ENCODE measurements around the gene SIRT6. TPM values are rescaled to one million over a fixed set of nuclear protein-coding genes. Genes with fewer than 3 reads are reported as not detected.
A peak's percentile ranks its signal among the peaks of the same experiment; 100 is the strongest.

SIRT6 gene
- total and polyA plus RNA-seq, 2 donors from 2014 or later = 27.0 to 27.3 TPM

DNA sequence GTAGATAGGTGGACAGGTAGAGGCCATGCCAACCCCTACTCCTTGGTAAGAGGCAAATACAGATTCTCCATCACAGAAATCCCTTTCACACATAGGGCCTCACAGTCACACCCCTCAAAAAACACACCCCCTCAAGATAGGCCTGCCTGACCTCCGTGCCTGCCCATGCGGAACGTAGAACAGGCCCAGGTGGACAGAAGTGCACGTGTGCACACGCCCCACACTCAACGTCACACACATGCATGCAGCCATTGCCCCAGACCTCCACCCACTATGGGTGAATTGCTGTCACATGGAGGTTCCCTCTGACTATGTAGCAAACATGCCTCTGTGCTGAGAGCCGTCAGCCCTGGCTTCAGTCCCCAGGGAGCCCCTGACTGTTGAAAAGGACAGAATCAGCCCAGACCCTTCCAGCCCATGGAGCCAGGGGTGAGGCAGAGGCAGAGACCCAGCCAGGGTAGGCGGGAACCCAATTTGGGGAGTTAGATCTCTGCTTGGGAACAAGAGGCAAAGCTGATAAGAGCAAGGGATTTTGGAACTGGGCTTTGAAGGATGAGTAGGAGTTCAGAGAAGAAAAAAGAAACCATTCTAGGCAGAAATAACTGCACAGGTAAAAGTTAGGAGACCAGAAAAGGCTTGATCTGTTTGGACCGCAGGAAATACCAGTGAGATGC, 3.2 kb upstream of the SIRT6 start:
- Histone ChIP-seq H3K9me3 (ENCODE audit: control insufficient read depth in 2 of 3, insufficient read depth in 1 of 3, low read length in 3 of 3) (no peaks in the 10 kb centered on the region), H3K4me1 (ENCODE audit: control insufficient read depth in 2 of 3, insufficient read depth in 2 of 3, low read depth in 1 of 3, low read length in 3 of 3) (peaks cover 0 to 12% (median 0%) of the 10 kb centered on the region in 3 donors), H3K27me3 (ENCODE audit: control insufficient read depth, insufficient read depth, low read length) (no peaks in the 10 kb centered on the region), H3K27ac (ENCODE audit: low read depth in 2 of 2, low read length in 2 of 2) (no peak overlapping the region), H3K9ac (ENCODE audit: low read length in 3 of 3) (no peak overlapping the region), H3K36me3 (ENCODE audit: control insufficient read depth in 2 of 3, insufficient read depth in 3 of 3, low read length in 3 of 3) (no peaks in the 10 kb centered on the region), H3K4me3 (ENCODE audit: low read length in 3 of 3) (no peak overlapping the region)
- intact Hi-C loops (cut with DNase I) = no loop called here
- no peak for DNase-seq
- no peak for FAIRE-seq
- TF ChIP-seq, protein P1, sequence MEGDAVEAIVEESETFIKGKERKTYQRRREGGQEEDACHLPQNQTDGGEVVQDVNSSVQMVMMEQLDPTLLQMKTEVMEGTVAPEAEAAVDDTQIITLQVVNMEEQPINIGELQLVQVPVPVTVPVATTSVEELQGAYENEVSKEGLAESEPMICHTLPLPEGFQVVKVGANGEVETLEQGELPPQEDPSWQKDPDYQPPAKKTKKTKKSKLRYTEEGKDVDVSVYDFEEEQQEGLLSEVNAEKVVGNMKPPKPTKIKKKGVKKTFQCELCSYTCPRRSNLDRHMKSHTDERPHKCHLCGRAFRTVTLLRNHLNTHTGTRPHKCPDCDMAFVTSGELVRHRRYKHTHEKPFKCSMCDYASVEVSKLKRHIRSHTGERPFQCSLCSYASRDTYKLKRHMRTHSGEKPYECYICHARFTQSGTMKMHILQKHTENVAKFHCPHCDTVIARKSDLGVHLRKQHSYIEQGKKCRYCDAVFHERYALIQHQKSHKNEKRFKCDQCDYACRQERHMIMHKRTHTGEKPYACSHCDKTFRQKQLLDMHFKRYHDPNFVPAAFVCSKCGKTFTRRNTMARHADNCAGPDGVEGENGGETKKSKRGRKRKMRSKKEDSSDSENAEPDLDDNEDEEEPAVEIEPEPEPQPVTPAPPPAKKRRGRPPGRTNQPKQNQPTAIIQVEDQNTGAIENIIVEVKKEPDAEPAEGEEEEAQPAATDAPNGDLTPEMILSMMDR (IDR thresholded peaks at IDR 0.05; ENCODE audit: borderline replicate concordance, extremely low read depth, insufficient read depth) = no peak

DNA sequence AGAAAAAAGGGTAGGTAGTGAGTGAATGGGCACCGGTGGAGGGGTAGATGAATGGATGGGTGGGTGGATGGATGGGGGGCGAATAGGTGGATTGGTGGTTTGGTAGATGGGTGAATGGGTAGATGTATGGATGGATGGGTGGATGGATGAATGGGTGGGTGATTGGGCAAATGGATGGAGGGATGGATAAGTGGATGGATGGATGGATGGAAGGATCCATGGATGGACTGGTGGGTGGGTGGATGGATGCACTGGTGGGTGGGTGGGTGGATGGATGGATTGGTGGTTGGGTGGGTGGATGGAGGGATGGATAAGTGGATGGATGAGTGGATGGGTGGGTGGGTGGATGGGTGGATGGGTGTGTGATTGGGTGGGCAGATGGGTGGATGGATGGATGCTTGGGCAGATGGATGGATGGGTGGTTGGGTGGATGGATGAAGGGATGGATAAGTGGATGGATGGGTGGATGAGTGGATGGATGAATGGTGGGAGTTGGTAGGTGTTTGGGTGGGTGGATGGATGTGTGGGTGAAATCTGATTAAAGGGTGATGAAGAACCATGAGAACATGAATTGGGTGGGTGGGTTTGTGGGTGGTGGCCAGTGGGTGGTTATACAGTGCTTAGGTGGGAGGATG, 2.5 kb upstream of the SIRT6 start:
- DNase-seq (no peak), FAIRE-seq (no peak)
- Histone ChIP-seq H3K4me3 (ENCODE audit: low read length in 3 of 3) (no peak overlapping the region), H3K9me3 (ENCODE audit: control insufficient read depth in 2 of 3, insufficient read depth in 1 of 3, low read length in 3 of 3) (no peaks in the 10 kb centered on the region), H3K36me3 (ENCODE audit: control insufficient read depth in 2 of 3, insufficient read depth in 3 of 3, low read length in 3 of 3) (no peaks in the 10 kb centered on the region), H3K9ac (ENCODE audit: low read length in 3 of 3) (no peak overlapping the region), H3K27ac (ENCODE audit: low read depth in 2 of 2, low read length in 2 of 2) (no peak overlapping the region), H3K27me3 (ENCODE audit: control insufficient read depth, insufficient read depth, low read length) (no peaks in the 10 kb centered on the region), H3K4me1 (ENCODE audit: control insufficient read depth in 2 of 3, insufficient read depth in 2 of 3, low read depth in 1 of 3, low read length in 3 of 3) (peaks cover 0 to 12% (median 0%) of the 10 kb centered on the region in 3 donors)
- intact Hi-C loops (cut with DNase I) = no loop called here
- TF ChIP-seq, protein P1 (IDR thresholded peaks at IDR 0.05; ENCODE audit: borderline replicate concordance, extremely low read depth, insufficient read depth) = no peak

DNA sequence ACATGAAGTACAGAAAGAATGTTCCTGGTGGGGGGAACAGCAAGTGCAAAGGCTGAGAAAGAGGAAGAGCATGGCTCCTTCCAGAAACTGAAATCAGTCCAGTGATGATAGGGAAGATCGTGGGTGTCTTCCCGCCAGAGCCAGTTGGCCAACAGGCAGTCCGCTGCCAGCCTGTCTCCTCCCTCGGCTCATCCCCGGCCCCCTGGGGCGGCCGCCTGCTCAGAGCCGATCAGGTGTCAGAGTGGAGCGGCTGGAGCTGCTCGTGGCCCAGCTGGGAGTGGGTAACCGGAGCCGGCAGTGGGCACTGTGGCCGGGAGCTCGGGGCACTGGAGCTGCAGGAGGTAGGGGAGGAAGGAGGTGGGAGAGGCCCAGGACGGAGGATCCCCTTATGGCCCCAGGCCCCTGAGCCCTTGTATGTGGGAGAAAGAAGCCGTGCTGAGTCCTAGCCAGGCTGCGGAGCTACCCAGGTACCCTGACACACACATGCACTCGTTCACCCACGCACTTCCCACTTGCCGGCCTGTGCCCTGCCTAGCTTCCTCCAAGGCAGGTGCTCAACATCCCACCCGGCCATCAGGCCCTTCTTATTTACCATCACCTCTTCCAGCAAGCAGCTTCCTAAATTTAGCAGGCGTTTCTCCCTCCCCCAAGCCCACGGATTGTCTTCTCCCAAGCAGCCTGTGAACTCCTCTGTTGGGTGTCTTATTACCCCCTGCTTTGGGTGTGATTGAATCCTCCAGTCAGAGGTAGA, 1.8 kb upstream of the SIRT6 start:
- FAIRE-seq = no peak
- H3K27me3 ChIP-seq (ENCODE audit: control insufficient read depth, insufficient read depth, low read length) = no peaks in the 10 kb centered on the region
- intact Hi-C loops (cut with DNase I) = no loop called here
- H3K9ac ChIP-seq (ENCODE audit: low read length in 3 of 3) = no peak overlapping the region
- H3K27ac ChIP-seq (ENCODE audit: low read depth in 2 of 2, low read length in 2 of 2) = no peak overlapping the region
- peaks cover 0 to 12% (median 0%) of the 10 kb centered on the region in 3 donors for H3K4me1 ChIP-seq (ENCODE audit: control insufficient read depth in 2 of 3, insufficient read depth in 2 of 3, low read depth in 1 of 3, low read length in 3 of 3)
- DNase-seq = peak in 4 of 5 donors; percentile 60 to 69 (median 66)
- TF ChIP-seq, protein P1 (IDR thresholded peaks at IDR 0.05; ENCODE audit: borderline replicate concordance, extremely low read depth, insufficient read depth) = no peak
- no peak overlapping the region for H3K4me3 ChIP-seq (ENCODE audit: low read length in 3 of 3)
- no peaks in the 10 kb centered on the region for H3K36me3 ChIP-seq (ENCODE audit: control insufficient read depth in 2 of 3, insufficient read depth in 3 of 3, low read length in 3 of 3)
- no peaks in the 10 kb centered on the region for H3K9me3 ChIP-seq (ENCODE audit: control insufficient read depth in 2 of 3, insufficient read depth in 1 of 3, low read length in 3 of 3)
